VCaP (cell line): Measurements from ENCODE around the gene STX18.

Source experiments
- H3K27ac ChIP-seq: fragments of 450-650 bp; 2 replicates; pipeline ENCODE4 v1.5.1; 2017
- TF ChIP-seq, protein P1 (sequence below): fragments of 450-650 bp; conservative IDR thresholded peaks from 2 replicates; pipeline ENCODE4 v1.5.1; 2017; ENCODE audit warnings: mild to moderate bottlenecking, moderate library complexity

The STX18 gene

DNA sequence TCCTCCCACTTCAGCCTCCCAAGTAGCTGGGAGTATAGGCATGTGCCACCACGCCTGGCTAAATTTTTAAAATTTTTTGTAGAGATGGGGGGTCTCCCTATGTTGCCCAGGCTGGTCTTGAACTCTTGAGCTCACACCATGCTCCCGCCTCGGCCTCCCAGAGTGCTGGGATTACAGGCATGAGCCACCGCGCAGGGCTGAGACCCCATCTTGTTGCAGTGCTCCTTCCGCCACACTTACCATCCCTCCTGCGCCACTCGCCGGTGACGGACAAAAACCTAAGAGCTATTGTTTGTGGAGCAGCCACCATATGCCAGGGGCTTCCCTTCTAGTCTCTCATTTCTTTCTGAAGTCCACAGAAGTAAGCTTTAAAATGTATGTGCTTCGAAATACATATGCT, 120.5 kb downstream of the STX18 start:
- TF ChIP-seq, protein P1, sequence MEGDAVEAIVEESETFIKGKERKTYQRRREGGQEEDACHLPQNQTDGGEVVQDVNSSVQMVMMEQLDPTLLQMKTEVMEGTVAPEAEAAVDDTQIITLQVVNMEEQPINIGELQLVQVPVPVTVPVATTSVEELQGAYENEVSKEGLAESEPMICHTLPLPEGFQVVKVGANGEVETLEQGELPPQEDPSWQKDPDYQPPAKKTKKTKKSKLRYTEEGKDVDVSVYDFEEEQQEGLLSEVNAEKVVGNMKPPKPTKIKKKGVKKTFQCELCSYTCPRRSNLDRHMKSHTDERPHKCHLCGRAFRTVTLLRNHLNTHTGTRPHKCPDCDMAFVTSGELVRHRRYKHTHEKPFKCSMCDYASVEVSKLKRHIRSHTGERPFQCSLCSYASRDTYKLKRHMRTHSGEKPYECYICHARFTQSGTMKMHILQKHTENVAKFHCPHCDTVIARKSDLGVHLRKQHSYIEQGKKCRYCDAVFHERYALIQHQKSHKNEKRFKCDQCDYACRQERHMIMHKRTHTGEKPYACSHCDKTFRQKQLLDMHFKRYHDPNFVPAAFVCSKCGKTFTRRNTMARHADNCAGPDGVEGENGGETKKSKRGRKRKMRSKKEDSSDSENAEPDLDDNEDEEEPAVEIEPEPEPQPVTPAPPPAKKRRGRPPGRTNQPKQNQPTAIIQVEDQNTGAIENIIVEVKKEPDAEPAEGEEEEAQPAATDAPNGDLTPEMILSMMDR: no peak
- H3K27ac ChIP-seq: no peak overlapping the region

DNA sequence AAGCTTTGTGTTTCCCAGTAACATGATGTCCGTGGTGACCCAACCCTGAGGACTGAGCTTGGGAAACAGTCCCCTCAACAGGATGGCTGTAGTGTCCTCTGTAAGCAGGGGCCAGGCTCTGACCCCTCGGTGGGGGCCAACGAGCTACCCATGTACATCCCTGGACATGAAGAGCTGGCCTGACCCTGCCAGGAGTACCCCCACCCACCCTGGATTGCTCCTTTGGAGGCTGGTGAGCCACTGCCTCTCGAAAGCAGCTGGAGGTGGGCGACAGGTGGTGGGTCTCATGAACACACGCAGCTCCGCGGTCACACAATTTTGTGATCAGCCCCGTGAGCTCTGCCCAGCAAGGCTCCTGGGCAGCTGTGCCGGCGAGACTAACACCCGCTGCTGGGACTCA, 121.4 kb downstream of the STX18 start:
- TF ChIP-seq, protein P1: no peak
- no peak overlapping the region for H3K27ac ChIP-seq

DNA sequence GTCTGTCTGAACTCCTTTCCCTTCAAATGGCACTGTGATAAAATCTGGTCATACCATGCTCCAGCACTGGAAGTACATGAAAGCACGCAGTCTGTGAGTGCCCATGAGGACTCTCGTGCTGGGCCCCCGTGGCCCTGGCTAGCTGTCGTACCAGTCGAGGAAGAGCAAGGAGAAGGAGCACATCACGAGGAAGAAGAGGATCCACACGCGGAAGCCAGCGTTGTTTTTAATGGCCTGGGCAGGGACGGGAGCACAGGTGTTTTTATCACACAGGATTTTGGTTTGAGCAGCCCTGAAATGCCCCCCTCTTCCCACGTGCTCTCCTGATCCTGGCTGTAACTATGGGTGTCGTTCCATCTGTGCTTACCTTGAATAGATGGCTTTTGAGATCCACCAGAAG, 122.0 kb downstream of the STX18 start:
- peak overlapping the region; percentile 80 for H3K27ac ChIP-seq
- TF ChIP-seq, protein P1: no peak

DNA sequence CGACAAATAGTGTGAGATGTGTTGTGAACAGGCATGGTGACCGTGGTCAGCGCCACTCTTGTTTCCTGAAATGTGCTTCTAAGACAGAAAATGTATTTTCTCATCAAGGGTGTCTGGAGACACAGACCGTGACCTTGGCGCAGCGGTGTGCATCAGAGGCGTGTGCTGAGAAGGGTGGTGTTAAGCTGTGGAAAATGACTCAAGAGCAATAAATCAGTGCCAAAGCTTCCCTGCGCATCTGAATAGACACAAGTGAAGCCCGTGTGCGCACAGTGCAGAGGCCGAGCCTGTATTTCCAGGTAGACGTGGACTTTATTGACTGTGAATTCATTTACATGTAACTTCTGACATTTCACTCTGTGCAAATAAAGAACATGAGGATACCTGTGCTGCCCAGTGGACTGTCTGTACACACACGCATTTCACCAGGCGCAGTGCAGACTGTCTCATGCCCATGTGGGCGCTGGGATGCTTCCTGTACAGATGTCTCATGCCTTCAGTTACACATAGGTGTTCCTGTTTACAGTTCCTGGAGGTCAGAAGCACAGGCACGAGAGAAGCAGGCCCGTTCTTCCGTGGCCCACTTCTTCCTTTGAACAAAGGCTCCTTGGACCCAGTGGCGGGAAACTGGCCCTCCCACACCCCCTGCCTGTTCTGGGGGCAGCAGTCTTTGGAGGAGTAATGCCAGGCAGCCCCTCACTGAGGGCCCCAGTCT, 123.0 kb downstream of the STX18 start:
- TF ChIP-seq, protein P1: no peak
- peak overlapping the region; percentile 80 for H3K27ac ChIP-seq

DNA sequence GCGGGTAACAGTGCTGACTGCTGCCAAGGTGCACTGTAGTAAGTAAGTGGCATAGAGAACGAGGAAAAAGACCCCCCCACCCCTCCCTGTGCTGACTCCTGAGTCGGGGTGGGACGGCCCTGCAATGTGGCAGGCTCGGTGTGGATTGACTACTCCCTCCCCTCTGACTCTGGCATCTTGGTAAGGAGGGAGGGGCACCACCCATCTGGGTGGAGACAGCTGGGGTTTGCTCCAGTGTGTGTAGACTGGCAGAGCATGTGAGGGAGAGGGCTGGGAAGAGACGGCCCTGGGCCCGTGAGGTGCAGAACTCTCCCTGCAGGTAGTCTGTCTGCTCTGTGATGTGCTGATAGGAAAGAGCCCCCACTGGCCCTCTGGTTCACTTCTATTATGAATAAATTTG, 124.0 kb downstream of the STX18 start:
- TF ChIP-seq, protein P1: no peak
- peak overlapping the region; percentile 80 for H3K27ac ChIP-seq

DNA sequence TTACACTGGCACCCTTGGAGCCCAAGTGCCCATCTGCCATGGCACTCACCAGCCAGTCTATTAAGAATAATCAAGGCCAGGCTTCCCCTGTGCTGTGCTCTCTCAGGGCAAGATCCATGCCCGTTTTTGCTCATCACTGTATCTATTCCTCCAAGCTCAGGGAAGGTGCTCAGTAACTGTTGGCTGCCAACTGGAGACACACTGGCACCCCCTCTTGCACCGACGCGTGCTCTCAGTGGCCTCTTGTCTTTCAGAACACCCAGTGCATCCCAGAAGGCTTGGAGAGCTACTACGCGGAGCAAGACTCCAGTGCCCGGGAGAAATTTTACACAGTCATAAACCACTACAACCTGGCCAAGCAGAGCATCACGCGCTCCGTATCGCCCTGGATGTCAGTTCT, 124.9 kb downstream of the STX18 start:
- peak overlapping the region; percentile 80; the same call in 1 of the 2 replicates for H3K27ac ChIP-seq
- TF ChIP-seq, protein P1: no peak

DNA sequence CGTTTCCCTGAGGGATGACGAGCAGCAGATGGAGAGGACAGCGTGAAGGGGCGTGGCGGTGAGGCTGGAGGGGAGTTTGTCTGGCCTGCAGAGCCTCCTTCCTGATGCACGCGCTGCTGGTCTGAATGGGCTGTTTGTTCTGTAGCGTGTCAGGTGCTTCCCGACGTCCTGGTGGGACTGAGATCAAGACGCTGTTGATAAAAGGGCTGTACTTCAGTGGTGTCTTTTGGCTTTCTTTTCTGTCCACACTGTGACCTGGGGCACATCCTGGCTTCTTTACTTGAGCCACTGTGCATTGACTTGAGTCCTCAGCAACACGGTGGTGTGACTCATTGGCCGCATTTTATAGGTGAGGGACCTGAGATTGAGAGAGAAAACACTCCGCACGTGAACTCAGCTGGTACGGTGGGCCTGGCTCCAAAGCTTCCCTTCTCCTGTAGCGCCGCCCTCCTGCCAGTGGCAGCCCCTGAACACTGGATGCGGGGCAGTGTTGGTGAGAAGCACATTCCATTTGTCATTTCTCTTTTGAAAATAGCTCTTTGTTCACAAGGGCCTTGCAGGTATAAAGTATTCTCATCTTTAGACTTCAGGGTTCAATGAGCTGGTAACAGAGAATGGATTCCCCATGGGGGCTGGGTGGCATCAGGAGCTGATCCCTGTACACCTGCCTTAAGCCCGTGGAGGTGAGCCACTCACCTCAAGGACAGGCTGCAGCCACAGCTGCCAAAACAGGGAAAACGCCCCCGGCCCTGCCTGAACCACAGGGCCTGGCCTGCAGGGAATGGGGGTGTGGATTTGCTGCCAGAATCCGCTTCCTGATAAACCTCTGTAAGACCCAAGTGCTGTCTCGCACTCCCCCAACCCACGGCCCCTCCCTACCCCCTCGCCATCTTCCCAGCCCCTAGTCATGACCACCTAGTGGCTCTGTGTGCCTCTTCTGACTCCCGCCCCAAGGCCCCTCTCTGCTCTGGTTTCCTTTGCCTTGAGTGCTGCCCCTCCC, 125.7 kb downstream of the STX18 start:
- H3K27ac ChIP-seq: no peak overlapping the region
- TF ChIP-seq, protein P1: no peak
